Forelimb muscle (tissue), 1 donor: ENCODE measurements around the gene HOXB4. TPM values are rescaled to one million over a fixed set of nuclear protein-coding genes. Genes with fewer than 3 reads are reported as not detected.

ENCODE experiments used
- DNase-seq: peaks from one replicate; pipeline ENCODE4 v3.0.0-alpha.2; 2013; ENCODE audit warnings: low read depth
- polyA plus RNA-seq: library from polyadenylated mRNA; unstranded; fragments of 120-200 nt; gene quantifications from one replicate; pipeline ENCODE4 v1.2.1, GENCODE V29; 2013; ENCODE audit not compliant: insufficient read length

Gene HOXB4
- polyA plus RNA-seq, 1 donor: 1.2 TPM

- no peak for DNase-seq
These were observed 47.3 kb downstream of the HOXB4 start, which contains the start of gene HOXB1 for GRCh38 chr17:48530887-48531272. TSS of gene HOXB1 (minus strand) at chr17:48531011. CDS start at chr17:48530904, 107 bp downstream.

- DNase-seq: no peak
These were observed 47.8 kb downstream of the HOXB4 start for GRCh38 chr17:48530208-48530886.

- no peak for DNase-seq
These were observed 48.5 kb downstream of the HOXB4 start for GRCh38 chr17:48529683-48530009.

GRCh38 chr17:48528936-48529682, 49.0 kb downstream of the HOXB4 start:
- DNase-seq: no peak

GRCh38 chr17:48528153-48528935, 49.8 kb downstream of the HOXB4 start:
- no peak for DNase-seq

GRCh38 chr17:48527547-48527932, 50.6 kb downstream of the HOXB4 start:
- no peak for DNase-seq

- DNase-seq: no peak
These were observed 51.3 kb downstream of the HOXB4 start for GRCh38 chr17:48526608-48527546.

Other genes starting within 250 kb of the HOXB4 start
- 0.30 TPM for gene SKAP1, start 148.1 kb downstream of the HOXB4 start, polyA plus RNA-seq
- gene HOXB1, start 47.3 kb downstream of the HOXB4 start, polyA plus RNA-seq: not detected
- 13.2 TPM for gene HOXB2, start 33.2 kb downstream of the HOXB4 start, polyA plus RNA-seq
- 9.2 TPM for gene HOXB3, start 11.9 kb upstream of the HOXB4 start, polyA plus RNA-seq
- 0.81 TPM for gene HOXB5, start 15.4 kb upstream of the HOXB4 start, polyA plus RNA-seq
- 0.80 TPM for gene HOXB6, start 26.6 kb upstream of the HOXB4 start, polyA plus RNA-seq
- gene HOXB7, start 32.7 kb upstream of the HOXB4 start, polyA plus RNA-seq: 1.8 TPM
- gene HOXB8, start 36.9 kb upstream of the HOXB4 start, polyA plus RNA-seq: 0.19 TPM
- 0.05 TPM for gene HOXB9, start 48.0 kb upstream of the HOXB4 start, polyA plus RNA-seq
- not detected for gene PRAC1, start 144.2 kb upstream of the HOXB4 start, polyA plus RNA-seq
- not detected for gene PRAC2, start 144.8 kb upstream of the HOXB4 start, polyA plus RNA-seq
- not detected for gene HOXB13, start 150.4 kb upstream of the HOXB4 start, polyA plus RNA-seq
- gene TTLL6, start 238.9 kb upstream of the HOXB4 start, polyA plus RNA-seq: not detected